HEK293 (cell line): ENCODE measurements around the gene CDNF.

Experiments used
- FEZF1 ChIP-seq: fragments of 450-650 bp; formaldehyde crosslinking; IDR thresholded peaks from 2 replicates; pipeline ENCODE4 v1.5.1; 2016; ENCODE audit warnings: missing biosample characterization, missing genetic modification characterization
- GLI2 ChIP-seq: fragments of 450-650 bp; formaldehyde crosslinking; IDR thresholded peaks from 2 replicates; pipeline ENCODE4; 2017; ENCODE audit warnings: missing biosample characterization, missing genetic modification characterization, low read depth, borderline replicate concordance
- GLI4 ChIP-seq: fragments of 450-650 bp; formaldehyde crosslinking; IDR thresholded peaks from 2 replicates; pipeline ENCODE4 v1.5.1; 2016; ENCODE audit warnings: missing biosample characterization, missing genetic modification characterization
- KLF16 ChIP-seq: fragments of 450-650 bp; formaldehyde crosslinking; IDR thresholded peaks from 2 replicates; pipeline ENCODE4 v1.5.1; 2017; ENCODE audit warnings: missing biosample characterization, missing genetic modification characterization
- RBAK ChIP-seq: fragments of 450-650 bp; formaldehyde crosslinking; IDR thresholded peaks from 2 replicates; pipeline ENCODE4 v1.5.1; 2016; ENCODE audit warnings: missing biosample characterization, missing genetic modification characterization
- REST ChIP-seq: fragments of 450-650 bp; formaldehyde crosslinking; IDR thresholded peaks from 2 replicates; pipeline ENCODE4 v1.5.1; 2016; ENCODE audit warnings: missing biosample characterization, missing genetic modification characterization
- ZEB2 ChIP-seq: fragments of 450-650 bp; formaldehyde crosslinking; IDR thresholded peaks from 2 replicates; pipeline ENCODE4 v1.5.1; 2016; ENCODE audit warnings: missing biosample characterization, missing genetic modification characterization
- ZFP41 ChIP-seq: fragments of 450-650 bp; formaldehyde crosslinking; IDR thresholded peaks from 2 replicates; pipeline ENCODE4 v1.5.1; 2016; ENCODE audit warnings: missing biosample characterization, missing genetic modification characterization, borderline replicate concordance
- ZNF140 ChIP-seq: fragments of 450-650 bp; formaldehyde crosslinking; IDR thresholded peaks from 2 replicates; pipeline ENCODE4 v1.5.1; 2016; ENCODE audit warnings: missing biosample characterization, missing genetic modification characterization
- ZNF157 ChIP-seq: fragments of 450-650 bp; formaldehyde crosslinking; IDR thresholded peaks from 2 replicates; pipeline ENCODE4 v1.5.1; 2016; ENCODE audit warnings: missing biosample characterization, missing genetic modification characterization
- ZNF223 ChIP-seq: fragments of 450-650 bp; formaldehyde crosslinking; IDR thresholded peaks from 2 replicates; pipeline ENCODE4 v1.5.1; 2016; ENCODE audit warnings: missing biosample characterization, missing genetic modification characterization
- ZNF239 ChIP-seq: fragments of 450-650 bp; formaldehyde crosslinking; IDR thresholded peaks from 2 replicates; pipeline ENCODE4 v1.5.1; 2016; ENCODE audit warnings: missing biosample characterization, missing genetic modification characterization
- ZNF324 ChIP-seq: fragments of 450-650 bp; formaldehyde crosslinking; IDR thresholded peaks from 2 replicates; pipeline ENCODE4 v1.5.1; 2016; ENCODE audit warnings: missing biosample characterization, missing genetic modification characterization
- ZNF350 ChIP-seq: fragments of 450-650 bp; formaldehyde crosslinking; IDR thresholded peaks from 2 replicates; pipeline ENCODE4 v1.5.0; 2017; ENCODE audit warnings: missing biosample characterization, mild to moderate bottlenecking, missing genetic modification characterization
- ZNF501 ChIP-seq: fragments of 450-650 bp; formaldehyde crosslinking; IDR thresholded peaks from 2 replicates; pipeline ENCODE4 v1.5.1; 2016; ENCODE audit warnings: missing biosample characterization, missing genetic modification characterization
- ZNF596 ChIP-seq: fragments of 450-650 bp; IDR thresholded peaks from 2 replicates; pipeline ENCODE4 v1.5.0; 2018; ENCODE audit warnings: missing biosample characterization, mild to moderate bottlenecking, missing genetic modification characterization, moderate library complexity
- ZNF610 ChIP-seq: fragments of 450-650 bp; formaldehyde crosslinking; IDR thresholded peaks from 2 replicates; pipeline ENCODE4 v1.5.1; 2016; ENCODE audit warnings: missing biosample characterization, missing genetic modification characterization, borderline replicate concordance
- ZNF658 ChIP-seq: fragments of 450-650 bp; formaldehyde crosslinking; IDR thresholded peaks from 2 replicates; pipeline ENCODE4; 2016; ENCODE audit warnings: missing biosample characterization, missing genetic modification characterization
- ZNF76 ChIP-seq: fragments of 450-650 bp; formaldehyde crosslinking; IDR thresholded peaks from 2 replicates; pipeline ENCODE4; 2016; ENCODE audit warnings: low read depth, missing biosample characterization, missing genetic modification characterization, borderline replicate concordance
- ZSCAN18 ChIP-seq: fragments of 450-650 bp; formaldehyde crosslinking; IDR thresholded peaks from 2 replicates; pipeline ENCODE4 v1.5.1; 2016; ENCODE audit warnings: missing biosample characterization, missing genetic modification characterization
- ZSCAN4 ChIP-seq: fragments of 450-650 bp; formaldehyde crosslinking; IDR thresholded peaks from 2 replicates; pipeline ENCODE4 v1.5.1; 2017; ENCODE audit warnings: missing biosample characterization, missing genetic modification characterization
- TF ChIP-seq, protein P1 (sequence below): fragments of 450-650 bp; formaldehyde crosslinking; IDR thresholded peaks from 2 replicates; pipeline ENCODE4 v1.5.1; 2016; ENCODE audit warnings: missing biosample characterization, missing genetic modification characterization
- TF ChIP-seq, protein P2 (sequence below): fragments of 450-650 bp; formaldehyde crosslinking; IDR thresholded peaks from 2 replicates; pipeline ENCODE4 v1.5.1; 2016; ENCODE audit warnings: missing biosample characterization, missing genetic modification characterization
- TF ChIP-seq, protein P3 (sequence below): fragments of 450-650 bp; formaldehyde crosslinking; IDR thresholded peaks from 2 replicates; pipeline ENCODE4 v1.5.1; 2016; ENCODE audit warnings: missing biosample characterization, missing genetic modification characterization, borderline replicate concordance

Gene CDNF

DNA sequence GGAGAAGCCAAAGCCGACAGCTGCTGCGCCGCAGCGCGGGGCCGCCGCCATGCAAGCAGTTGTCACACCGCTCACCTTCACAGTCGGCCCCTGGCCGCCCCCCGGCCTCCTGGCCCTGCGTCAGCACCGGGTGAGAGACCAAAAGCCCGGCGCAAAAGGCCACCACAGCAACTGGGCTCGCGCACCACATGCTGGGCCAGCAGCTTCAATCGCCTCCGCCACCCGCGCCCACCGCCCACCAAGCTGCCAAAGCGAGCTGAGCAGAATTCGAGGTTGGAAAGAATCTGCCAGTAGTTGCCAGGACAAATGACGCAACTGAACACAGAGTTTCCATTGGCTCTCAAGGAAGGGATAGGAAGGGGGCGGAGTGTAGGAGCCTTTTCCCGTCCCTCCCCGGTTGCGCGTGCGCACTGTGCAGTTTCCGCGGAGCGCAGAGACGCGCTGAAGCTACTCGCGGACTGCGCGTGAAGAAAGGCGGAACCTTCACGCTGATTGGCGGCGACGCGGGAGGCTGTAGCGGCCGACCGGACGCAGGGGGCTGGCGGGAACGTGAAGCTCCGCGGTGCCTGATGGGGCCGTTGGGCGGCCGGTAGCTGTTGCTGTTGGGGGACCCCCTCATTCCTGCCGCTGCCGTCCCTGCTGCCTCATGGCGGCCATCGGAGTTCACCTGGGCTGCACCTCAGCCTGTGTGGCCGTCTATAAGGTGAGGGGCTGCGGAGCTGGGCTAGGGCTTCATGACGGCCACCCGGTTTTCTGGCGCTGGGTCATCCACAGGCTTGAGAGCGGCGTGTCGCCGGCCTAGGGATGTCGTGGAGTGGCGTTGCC lies at the start of gene CDNF, which contains the start of the genes HSPA14 and MSANTD7 (continued):
- TF ChIP-seq REST (no peak), ZNF157 (no peak), ZNF350 (tag by site-specific recombination) (no peak), ZNF76 (tag by site-specific recombination) (peak; percentile 97), ZNF223 (no peak), KLF16 (tag by site-specific recombination) (peak; percentile 62), GLI4 (tag by site-specific recombination) (no peak), ZNF501 (tag by site-specific recombination) (peak; percentile 93), GLI2 (no peak), ZSCAN18 (tag by site-specific recombination) (no peak), ZNF596 (tag by site-specific recombination) (no peak), FEZF1 (tag by site-specific recombination) (no peak), RBAK (tag by site-specific recombination) (no peak), ZNF239 (tag by site-specific recombination) (no peak), ZSCAN4 (no peak), ZFP41 (tag by site-specific recombination) (no peak), ZEB2 (tag by site-specific recombination) (peak; percentile 46), ZNF610 (tag by site-specific recombination) (0 out of 2 replicates have a peak, but pooled peaks have one; percentile 51), ZNF324 (tag by site-specific recombination) (peak; percentile 51; the same call in 1 of the 2 replicates), ZNF140 (tag by site-specific recombination) (no peak), ZNF658 (tag by site-specific recombination) (no peak)
- TF ChIP-seq, protein P1, sequence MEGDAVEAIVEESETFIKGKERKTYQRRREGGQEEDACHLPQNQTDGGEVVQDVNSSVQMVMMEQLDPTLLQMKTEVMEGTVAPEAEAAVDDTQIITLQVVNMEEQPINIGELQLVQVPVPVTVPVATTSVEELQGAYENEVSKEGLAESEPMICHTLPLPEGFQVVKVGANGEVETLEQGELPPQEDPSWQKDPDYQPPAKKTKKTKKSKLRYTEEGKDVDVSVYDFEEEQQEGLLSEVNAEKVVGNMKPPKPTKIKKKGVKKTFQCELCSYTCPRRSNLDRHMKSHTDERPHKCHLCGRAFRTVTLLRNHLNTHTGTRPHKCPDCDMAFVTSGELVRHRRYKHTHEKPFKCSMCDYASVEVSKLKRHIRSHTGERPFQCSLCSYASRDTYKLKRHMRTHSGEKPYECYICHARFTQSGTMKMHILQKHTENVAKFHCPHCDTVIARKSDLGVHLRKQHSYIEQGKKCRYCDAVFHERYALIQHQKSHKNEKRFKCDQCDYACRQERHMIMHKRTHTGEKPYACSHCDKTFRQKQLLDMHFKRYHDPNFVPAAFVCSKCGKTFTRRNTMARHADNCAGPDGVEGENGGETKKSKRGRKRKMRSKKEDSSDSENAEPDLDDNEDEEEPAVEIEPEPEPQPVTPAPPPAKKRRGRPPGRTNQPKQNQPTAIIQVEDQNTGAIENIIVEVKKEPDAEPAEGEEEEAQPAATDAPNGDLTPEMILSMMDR (tag by site-specific recombination): no peak
- TF ChIP-seq, protein P2, sequence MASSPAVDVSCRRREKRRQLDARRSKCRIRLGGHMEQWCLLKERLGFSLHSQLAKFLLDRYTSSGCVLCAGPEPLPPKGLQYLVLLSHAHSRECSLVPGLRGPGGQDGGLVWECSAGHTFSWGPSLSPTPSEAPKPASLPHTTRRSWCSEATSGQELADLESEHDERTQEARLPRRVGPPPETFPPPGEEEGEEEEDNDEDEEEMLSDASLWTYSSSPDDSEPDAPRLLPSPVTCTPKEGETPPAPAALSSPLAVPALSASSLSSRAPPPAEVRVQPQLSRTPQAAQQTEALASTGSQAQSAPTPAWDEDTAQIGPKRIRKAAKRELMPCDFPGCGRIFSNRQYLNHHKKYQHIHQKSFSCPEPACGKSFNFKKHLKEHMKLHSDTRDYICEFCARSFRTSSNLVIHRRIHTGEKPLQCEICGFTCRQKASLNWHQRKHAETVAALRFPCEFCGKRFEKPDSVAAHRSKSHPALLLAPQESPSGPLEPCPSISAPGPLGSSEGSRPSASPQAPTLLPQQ: peak; percentile 32; the same call in 1 of the 2 replicates
- TF ChIP-seq, protein P3, sequence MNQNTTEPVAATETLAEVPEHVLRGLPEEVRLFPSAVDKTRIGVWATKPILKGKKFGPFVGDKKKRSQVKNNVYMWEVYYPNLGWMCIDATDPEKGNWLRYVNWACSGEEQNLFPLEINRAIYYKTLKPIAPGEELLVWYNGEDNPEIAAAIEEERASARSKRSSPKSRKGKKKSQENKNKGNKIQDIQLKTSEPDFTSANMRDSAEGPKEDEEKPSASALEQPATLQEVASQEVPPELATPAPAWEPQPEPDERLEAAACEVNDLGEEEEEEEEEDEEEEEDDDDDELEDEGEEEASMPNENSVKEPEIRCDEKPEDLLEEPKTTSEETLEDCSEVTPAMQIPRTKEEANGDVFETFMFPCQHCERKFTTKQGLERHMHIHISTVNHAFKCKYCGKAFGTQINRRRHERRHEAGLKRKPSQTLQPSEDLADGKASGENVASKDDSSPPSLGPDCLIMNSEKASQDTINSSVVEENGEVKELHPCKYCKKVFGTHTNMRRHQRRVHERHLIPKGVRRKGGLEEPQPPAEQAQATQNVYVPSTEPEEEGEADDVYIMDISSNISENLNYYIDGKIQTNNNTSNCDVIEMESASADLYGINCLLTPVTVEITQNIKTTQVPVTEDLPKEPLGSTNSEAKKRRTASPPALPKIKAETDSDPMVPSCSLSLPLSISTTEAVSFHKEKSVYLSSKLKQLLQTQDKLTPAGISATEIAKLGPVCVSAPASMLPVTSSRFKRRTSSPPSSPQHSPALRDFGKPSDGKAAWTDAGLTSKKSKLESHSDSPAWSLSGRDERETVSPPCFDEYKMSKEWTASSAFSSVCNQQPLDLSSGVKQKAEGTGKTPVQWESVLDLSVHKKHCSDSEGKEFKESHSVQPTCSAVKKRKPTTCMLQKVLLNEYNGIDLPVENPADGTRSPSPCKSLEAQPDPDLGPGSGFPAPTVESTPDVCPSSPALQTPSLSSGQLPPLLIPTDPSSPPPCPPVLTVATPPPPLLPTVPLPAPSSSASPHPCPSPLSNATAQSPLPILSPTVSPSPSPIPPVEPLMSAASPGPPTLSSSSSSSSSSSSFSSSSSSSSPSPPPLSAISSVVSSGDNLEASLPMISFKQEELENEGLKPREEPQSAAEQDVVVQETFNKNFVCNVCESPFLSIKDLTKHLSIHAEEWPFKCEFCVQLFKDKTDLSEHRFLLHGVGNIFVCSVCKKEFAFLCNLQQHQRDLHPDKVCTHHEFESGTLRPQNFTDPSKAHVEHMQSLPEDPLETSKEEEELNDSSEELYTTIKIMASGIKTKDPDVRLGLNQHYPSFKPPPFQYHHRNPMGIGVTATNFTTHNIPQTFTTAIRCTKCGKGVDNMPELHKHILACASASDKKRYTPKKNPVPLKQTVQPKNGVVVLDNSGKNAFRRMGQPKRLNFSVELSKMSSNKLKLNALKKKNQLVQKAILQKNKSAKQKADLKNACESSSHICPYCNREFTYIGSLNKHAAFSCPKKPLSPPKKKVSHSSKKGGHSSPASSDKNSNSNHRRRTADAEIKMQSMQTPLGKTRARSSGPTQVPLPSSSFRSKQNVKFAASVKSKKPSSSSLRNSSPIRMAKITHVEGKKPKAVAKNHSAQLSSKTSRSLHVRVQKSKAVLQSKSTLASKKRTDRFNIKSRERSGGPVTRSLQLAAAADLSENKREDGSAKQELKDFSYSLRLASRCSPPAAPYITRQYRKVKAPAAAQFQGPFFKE: no peak
